ENCODE data around the gene NMUR2.

The NMUR2 gene

DNA sequence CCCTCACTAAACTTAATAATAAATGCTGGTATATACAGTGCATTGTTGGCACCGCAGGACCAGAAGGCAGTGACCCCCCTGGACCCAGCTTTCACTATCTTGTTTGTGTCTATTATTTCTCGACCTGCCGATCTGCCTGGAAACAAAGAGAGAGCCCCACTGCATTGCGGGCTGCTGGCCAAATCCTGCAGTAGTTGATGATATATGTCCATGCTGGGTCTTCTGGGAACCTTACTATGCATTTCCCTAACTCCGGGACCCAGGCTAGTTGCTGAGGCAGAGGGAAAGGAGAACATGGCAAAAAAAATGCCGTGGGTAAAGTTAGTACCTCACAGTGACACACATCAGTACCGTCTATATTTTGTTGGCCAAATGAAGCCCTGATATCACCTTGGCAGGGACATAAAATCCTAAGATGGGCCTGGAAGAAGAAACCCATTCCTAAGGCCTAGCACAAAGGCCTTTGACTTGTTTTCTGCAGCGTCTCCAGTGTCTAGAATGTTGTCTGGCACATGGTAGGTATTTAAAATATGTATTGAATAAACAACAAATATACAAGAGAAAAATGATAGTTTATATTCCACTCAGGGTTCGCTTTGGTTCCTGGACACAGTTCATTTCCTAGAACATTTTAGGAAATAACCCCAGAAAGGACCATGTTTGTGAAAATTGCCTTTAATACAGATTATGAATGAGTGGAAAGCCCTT, 46.1 kb downstream of the NMUR2 start:
- Histone ChIP-seq H3K27me3 (replicated peaks) (no peaks in the 10 kb centered on the region), H3K4me3 (ENCODE audit: low read depth, low read length) (no peak overlapping the region), H3K36me3 (replicated peaks) (no peaks in the 10 kb centered on the region), H3K27ac (no peak overlapping the region)
- in situ Hi-C loops (cut with HindIII; ENCODE audit: low pct_ligation_motif_present, low sequenced_read_pairs): no loop called here
- TF ChIP-seq, protein P1, sequence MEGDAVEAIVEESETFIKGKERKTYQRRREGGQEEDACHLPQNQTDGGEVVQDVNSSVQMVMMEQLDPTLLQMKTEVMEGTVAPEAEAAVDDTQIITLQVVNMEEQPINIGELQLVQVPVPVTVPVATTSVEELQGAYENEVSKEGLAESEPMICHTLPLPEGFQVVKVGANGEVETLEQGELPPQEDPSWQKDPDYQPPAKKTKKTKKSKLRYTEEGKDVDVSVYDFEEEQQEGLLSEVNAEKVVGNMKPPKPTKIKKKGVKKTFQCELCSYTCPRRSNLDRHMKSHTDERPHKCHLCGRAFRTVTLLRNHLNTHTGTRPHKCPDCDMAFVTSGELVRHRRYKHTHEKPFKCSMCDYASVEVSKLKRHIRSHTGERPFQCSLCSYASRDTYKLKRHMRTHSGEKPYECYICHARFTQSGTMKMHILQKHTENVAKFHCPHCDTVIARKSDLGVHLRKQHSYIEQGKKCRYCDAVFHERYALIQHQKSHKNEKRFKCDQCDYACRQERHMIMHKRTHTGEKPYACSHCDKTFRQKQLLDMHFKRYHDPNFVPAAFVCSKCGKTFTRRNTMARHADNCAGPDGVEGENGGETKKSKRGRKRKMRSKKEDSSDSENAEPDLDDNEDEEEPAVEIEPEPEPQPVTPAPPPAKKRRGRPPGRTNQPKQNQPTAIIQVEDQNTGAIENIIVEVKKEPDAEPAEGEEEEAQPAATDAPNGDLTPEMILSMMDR (IDR thresholded peaks at IDR 0.05; ENCODE audit: low read depth, low read length, missing control alignments): no peak
- no peak for DNase-seq

GRCh38 chr5:152356506-152356905, 48.6 kb downstream of the NMUR2 start:
- DNase-seq: no peak
- TF ChIP-seq, protein P1 (IDR thresholded peaks at IDR 0.05; ENCODE audit: low read depth, low read length, missing control alignments): no peak
- no peaks in the 10 kb centered on the region for H3K27me3 ChIP-seq (replicated peaks)
- H3K36me3 ChIP-seq (replicated peaks): no peaks in the 10 kb centered on the region
- in situ Hi-C loops (cut with HindIII; ENCODE audit: low pct_ligation_motif_present, low sequenced_read_pairs): no loop called here
- no peak overlapping the region for H3K4me3 ChIP-seq (ENCODE audit: low read depth, low read length)
- H3K27ac ChIP-seq: no peak overlapping the region

DNA sequence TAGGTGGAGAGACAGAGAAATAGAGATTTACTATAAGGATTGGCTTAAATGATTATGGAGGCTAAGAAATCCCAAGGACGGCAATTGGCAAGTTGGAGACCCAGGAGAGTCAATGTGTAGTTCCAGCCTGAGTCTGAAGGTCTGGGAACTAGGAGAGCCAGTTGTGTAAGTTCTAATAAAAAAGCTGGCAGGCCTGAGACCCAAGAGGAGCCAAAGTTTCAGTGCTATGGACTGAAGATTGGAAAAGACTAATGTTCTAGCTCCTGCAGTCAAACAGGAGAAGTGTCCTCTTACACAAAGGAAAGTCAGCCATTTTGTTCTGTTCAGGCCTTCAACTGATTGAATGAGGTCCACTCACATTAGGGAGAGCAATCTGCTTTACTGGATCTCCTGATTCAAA, 50.0 kb downstream of the NMUR2 start:
- TF ChIP-seq, protein P1 (IDR thresholded peaks at IDR 0.05; ENCODE audit: low read depth, low read length, missing control alignments): no peak
- in situ Hi-C loops (cut with HindIII; ENCODE audit: low pct_ligation_motif_present, low sequenced_read_pairs): no loop called here
- no peak for DNase-seq
- no peak overlapping the region for H3K4me3 ChIP-seq (ENCODE audit: low read depth, low read length)
- H3K36me3 ChIP-seq (replicated peaks): no peaks in the 10 kb centered on the region
- no peak overlapping the region for H3K27ac ChIP-seq
- H3K27me3 ChIP-seq (replicated peaks): no peaks in the 10 kb centered on the region

DNA sequence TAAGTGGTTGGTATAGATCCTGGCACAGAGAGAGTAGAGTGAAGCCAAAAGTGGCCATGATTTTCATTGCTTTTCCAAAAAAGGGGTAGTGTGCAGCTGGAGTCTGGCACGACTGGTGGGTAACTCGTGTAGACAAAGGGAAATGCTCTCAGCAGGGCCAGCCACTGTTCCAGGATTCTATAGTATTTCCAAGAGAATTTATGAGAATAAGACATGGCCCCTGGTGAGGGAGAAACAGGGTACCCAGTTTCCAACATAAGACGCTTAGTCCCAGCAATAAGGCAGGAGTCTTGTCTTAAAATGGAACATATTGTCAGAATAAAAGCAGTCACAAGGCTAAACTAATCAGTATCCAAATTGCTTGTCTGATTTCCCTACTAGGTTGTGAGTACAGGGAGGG, 52.1 kb downstream of the NMUR2 start:
- no peak overlapping the region for H3K27ac ChIP-seq
- H3K4me3 ChIP-seq (ENCODE audit: low read depth, low read length): no peak overlapping the region
- in situ Hi-C loops (cut with HindIII; ENCODE audit: low pct_ligation_motif_present, low sequenced_read_pairs): no loop called here
- DNase-seq: no peak
- TF ChIP-seq, protein P1 (IDR thresholded peaks at IDR 0.05; ENCODE audit: low read depth, low read length, missing control alignments): no peak
- no peaks in the 10 kb centered on the region for H3K36me3 ChIP-seq (replicated peaks)
- no peaks in the 10 kb centered on the region for H3K27me3 ChIP-seq (replicated peaks)

DNA sequence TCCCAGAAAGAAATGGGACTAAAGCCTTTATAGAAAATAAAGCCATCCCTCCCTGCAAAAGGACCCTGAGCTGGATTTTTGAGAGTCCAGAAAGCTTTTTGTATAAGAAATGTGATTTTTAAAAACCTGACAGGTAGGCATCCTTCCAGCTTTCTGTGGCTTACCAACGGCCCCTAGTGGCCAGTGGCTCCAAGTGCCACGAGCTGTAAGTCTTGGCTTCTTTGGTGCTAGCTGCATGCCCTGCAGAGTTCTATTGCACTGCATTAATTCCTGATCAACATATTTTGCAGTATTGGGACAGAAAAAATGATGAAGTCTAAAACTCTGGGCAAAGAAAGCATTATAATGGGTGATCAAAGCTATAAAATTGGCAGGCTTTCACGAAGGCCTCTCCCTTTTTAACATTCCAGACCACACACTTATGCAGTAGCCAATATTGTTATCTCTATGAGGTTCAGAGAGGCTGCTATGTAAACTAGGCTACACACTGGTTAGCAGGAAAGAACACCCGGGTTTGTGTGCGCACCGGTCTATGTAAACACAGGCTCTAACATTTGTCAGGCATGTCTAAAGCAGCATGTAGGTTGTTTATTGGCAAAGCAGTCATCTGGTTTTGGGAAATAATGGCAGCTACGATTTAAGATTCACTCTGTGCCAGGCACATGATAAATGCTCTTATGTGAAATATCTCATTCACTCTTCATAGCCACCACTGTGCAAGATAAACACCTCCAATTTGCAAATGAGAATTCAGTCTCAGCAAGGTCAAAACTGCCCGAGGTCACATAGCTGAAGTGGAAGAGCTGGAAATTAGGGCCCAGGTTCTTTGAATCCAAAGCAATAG, 55.2 kb downstream of the NMUR2 start:
- Histone ChIP-seq H3K36me3 (replicated peaks) (no peaks in the 10 kb centered on the region), H3K27ac (no peak overlapping the region), H3K4me3 (ENCODE audit: low read depth, low read length) (no peak overlapping the region), H3K27me3 (replicated peaks) (no peaks in the 10 kb centered on the region)
- TF ChIP-seq, protein P1 (IDR thresholded peaks at IDR 0.05; ENCODE audit: low read depth, low read length, missing control alignments): peak; percentile 66
- DNase-seq: peak; percentile 14
- in situ Hi-C loops (cut with HindIII; ENCODE audit: low pct_ligation_motif_present, low sequenced_read_pairs): no loop called here

All from brain microvascular endothelial cell (primary cell).